GM12874 (cell line): ENCODE measurements around the gene PTPN6.

Experiments used
- CTCF ChIP-seq: IDR thresholded peaks from 2 replicates; pipeline ENCODE4 v1.5.1; 2011; ENCODE audit warnings: low read depth, mild to moderate bottlenecking, control low read depth, low read length, moderate library complexity; ENCODE audit not compliant: insufficient read depth

PTPN6 gene

GRCh38 chr12:6952121-6952862 lies 1.1 kb downstream of the PTPN6 start:
- TF ChIP-seq CTCF: no peak

GRCh38 chr12:6952863-6953441 lies 1.8 kb downstream of the PTPN6 start:
- no peak for TF ChIP-seq CTCF

- no peak for TF ChIP-seq CTCF
Measured at GRCh38 chr12:6953442-6954315, 2.5 kb downstream of the PTPN6 start.

GRCh38 chr12:6954316-6955107 lies 3.4 kb downstream of the PTPN6 start:
- TF ChIP-seq CTCF: no peak

GRCh38 chr12:6955108-6956020 lies 4.2 kb downstream of the PTPN6 start:
- TF ChIP-seq CTCF: no peak

- no peak for TF ChIP-seq CTCF
Measured at GRCh38 chr12:6956021-6956727, 5.0 kb downstream of the PTPN6 start.
